Kidney (tissue), 14 donors: ENCODE measurements around the gene SNED1. TPM values are rescaled to one million over a fixed set of nuclear protein-coding genes. Genes with fewer than 3 reads are reported as not detected.

Experiments
- DNase-seq, 5 donors: peaks; one replicate each; pipeline ENCODE4 v3.0.0-alpha.2; 2013 to 2020
- FAIRE-seq: peaks from 2 replicates; lab custom pipeline; 2012; peaks lifted over from hg19 to GRCh38; lab: Jason Lieb, UNC
- H3K27ac ChIP-seq, 2 donors: one replicate each; pipeline ENCODE4 v1.7.0; 2013; ENCODE audit warnings: low read depth in 2 of 2, low read length in 2 of 2, inconsistent platforms in 1 of 2
- H3K27me3 ChIP-seq: one replicate; pipeline ENCODE4 v1.7.1; 2013; ENCODE audit warnings: low read length, inconsistent platforms; ENCODE audit not compliant: control insufficient read depth, insufficient read depth
- H3K36me3 ChIP-seq, 3 donors: one replicate each; pipeline versions ENCODE4 v1.7.0 to v1.7.1; 2013; ENCODE audit warnings: low read length in 3 of 3, control low read depth in 1 of 3, inconsistent platforms in 1 of 3; ENCODE audit not compliant: insufficient read depth in 3 of 3, control insufficient read depth in 2 of 3
- H3K4me1 ChIP-seq, 3 donors: one replicate each; pipeline versions ENCODE4 v1.7.0 to v1.7.1; 2013; ENCODE audit warnings: low read length in 3 of 3, inconsistent platforms in 1 of 3, low read depth in 1 of 3; ENCODE audit not compliant: control insufficient read depth in 2 of 3, insufficient read depth in 2 of 3
- H3K4me3 ChIP-seq, 3 donors: one replicate each; pipeline versions ENCODE4 v1.7.0 to v1.8.1; 2013; ENCODE audit warnings: low read length in 3 of 3, control low read depth in 1 of 3, inconsistent platforms in 1 of 3
- H3K9ac ChIP-seq, 3 donors: one replicate each; pipeline versions ENCODE4 v1.7.0 to v1.7.1; 2013; ENCODE audit warnings: low read length in 3 of 3, control low read depth in 1 of 3, inconsistent platforms in 1 of 3
- H3K9me3 ChIP-seq, 3 donors: one replicate each; pipeline versions ENCODE4 v1.7.0 to v1.7.1; 2013; ENCODE audit warnings: low read length in 3 of 3, control low read depth in 1 of 3, inconsistent platforms in 1 of 3; ENCODE audit not compliant: control insufficient read depth in 2 of 3, insufficient read depth in 1 of 3
- CTCF ChIP-seq: IDR thresholded peaks from 3 replicates; pipeline ENCODE4 v1.5.1; 2012; ENCODE audit warnings: mild to moderate bottlenecking, moderate library complexity, borderline replicate concordance; ENCODE audit not compliant: insufficient read depth; ENCODE audit errors: extremely low read depth
- intact Hi-C: fragments of 100-400 bp; cut with DNase I; formaldehyde crosslinking; loops from one replicate; pipeline ENCODE4 v1.11.1; 2022
- polyA plus RNA-seq: library from polyadenylated mRNA; stranded (reverse); fragments of 350-450 nt; fragmentation: Illumina TruSeq; extraction: RNeasy Lipid Tissue Mini Kit (QIAGEN cat#74804); gene quantifications from one replicate; pipeline ENCODE4 v1.2.3, GENCODE V29; 2014; ENCODE audit warnings: low read depth, low replicate concordance; ENCODE audit not compliant: insufficient read depth
- total RNA-seq: library from RNA; stranded (reverse); fragmentation: NEBNext Ultra II Directional; extraction: Animal tissue kit (Norgen Biotek cat#: 25700); gene quantifications from one replicate; pipeline ENCODE4 v1.2.1, GENCODE V29; 2021
- donor health status: control.
- donor health status: control.
- donor health status: control.
- donor health status: control.
- donor health status: control.
- donor health status: DM: yes; HTN: yes; CAD: no.
- donor health status: Normal renal cell carcinoma (clear cell type).

The SNED1 gene
- total and polyA plus RNA-seq, 2 donors from 2014 or later: 3.0 to 42.1 TPM

DNA sequence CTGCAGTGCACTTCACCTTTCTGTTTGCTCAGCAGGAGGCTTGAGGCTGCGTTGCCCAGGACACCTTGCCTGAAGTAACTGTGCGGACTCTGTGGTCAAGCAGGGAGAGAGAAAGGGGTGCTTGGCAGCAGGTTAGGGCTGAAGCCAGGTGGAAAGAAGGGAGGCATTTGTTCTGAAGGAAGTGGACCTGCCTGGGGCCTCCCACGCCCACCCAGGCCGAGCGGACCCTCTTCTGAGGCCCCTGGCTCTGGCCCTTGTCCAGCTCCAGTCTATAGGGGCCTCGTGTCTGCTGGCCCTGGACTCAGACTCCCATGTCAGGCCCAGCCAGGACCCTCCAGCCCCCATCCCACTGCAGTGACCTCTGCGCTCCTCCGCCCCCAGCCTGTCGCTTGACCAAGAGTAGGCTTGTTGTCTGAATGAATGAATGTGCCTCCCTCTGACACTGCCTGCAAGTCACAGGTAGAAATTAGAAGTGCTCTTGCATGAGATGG lies 2.5 kb downstream of the SNED1 start:
- intact Hi-C loops: no loop called here
- H3K36me3 ChIP-seq: peaks cover 0 to 5% (median 0%) of the 10 kb centered on the region in 3 donors
- H3K27ac ChIP-seq: no peak overlapping the region
- DNase-seq (peak in 1 of 5 donors; percentile 62), FAIRE-seq (no peak)
- H3K9ac ChIP-seq: no peak overlapping the region
- no peaks in the 10 kb centered on the region for H3K27me3 ChIP-seq
- no peak overlapping the region for H3K4me3 ChIP-seq
- H3K4me1 ChIP-seq: peaks cover 0 to 22% (median 8%) of the 10 kb centered on the region in 3 donors
- no peak for TF ChIP-seq CTCF
- peaks cover 0 to 13% (median 0%) of the 10 kb centered on the region in 3 donors for H3K9me3 ChIP-seq

DNA sequence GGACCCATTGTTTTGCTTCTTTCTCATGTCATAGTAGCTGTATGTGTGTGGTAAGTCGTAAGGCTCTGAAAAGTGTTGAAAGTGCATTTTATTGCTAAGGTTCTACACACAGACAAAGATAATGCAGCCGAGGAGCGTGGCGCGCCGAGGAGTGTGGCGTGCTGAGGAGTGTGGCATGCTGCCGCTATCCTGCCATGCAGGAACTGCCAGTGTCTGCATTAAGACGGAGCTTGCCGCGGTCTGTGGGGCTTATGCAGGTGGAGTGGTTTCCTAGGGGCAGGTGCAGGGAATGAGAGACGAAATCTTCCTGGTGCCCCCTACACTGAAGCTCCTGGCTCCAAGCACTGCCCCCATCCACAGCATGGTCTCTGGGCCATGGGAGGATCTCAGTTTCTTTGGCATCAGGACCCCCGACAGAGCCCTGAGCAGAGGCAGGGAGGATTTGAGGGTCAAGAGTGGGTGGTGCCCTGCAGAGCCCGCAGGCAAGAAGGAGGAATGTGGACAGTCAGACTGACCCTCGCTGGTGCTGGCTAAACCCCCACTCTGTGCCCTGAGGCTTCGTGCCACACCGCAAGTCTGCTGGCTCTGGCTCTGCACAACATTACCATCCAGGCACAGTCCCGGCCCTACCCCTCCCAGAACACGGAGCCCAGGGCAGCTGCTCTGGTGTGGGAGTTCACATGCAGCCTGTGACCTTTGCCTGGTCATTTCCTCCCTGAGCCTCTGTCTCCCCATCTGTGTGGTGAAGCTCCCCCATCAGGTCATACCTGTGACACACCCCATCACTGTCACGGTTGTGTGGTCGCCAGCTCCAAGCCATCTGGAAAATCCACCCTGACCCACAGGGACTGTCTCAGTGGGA lies 3.2 kb downstream of the SNED1 start:
- intact Hi-C loops: no loop called here
- Histone ChIP-seq H3K27ac (no peak overlapping the region), H3K27me3 (no peaks in the 10 kb centered on the region), H3K36me3 (peaks cover 0 to 5% (median 0%) of the 10 kb centered on the region in 3 donors), H3K9me3 (peaks cover 0 to 16% (median 0%) of the 10 kb centered on the region in 3 donors), H3K9ac (no peak overlapping the region), H3K4me3 (no peak overlapping the region), H3K4me1 (peaks cover 0 to 17% (median 8%) of the 10 kb centered on the region in 3 donors)
- no peak for FAIRE-seq
- DNase-seq: peak in 1 of 5 donors; percentile 56
- no peak for TF ChIP-seq CTCF

DNA sequence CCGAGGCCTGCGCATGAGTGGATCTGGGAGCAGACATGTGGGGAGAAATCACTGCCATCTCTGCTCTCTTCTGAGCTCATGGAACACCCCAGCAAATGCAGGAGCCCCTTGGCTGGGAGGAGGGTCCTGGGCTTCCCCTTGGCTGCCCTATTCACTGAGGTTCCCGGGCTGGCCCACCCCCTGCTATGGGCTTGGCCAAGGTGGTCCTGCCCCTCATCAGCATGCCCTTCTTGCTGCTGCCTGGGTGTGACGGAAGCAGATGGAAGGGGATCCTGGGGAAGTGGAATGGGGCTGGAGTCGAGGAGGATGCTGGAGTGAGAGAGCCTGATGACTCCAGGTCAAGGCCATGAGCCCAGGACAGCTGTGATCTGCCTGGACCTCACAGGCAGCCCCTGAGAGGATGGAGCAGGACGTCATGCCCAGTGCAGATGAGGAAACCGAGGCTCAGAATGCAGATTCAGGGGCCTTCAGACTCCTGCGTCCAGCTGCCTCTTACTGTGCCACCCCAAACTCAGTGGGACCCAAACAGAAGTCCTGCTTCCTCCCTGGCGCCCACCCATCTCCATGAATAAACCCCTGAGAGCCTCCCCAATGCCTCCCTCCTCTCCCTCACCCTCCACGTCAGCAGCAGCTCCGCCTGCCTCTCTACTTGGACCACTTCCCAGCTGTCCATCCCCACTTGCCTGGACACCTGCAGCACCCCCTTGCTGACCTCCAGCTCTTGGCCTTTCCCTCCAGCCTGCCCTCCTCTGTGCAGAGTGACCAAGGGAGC lies 4.0 kb downstream of the SNED1 start:
- DNase-seq (no peak), FAIRE-seq (no peak)
- Histone ChIP-seq H3K27ac (no peak overlapping the region), H3K27me3 (no peaks in the 10 kb centered on the region), H3K9me3 (peaks cover 0 to 16% (median 0%) of the 10 kb centered on the region in 3 donors), H3K4me3 (no peak overlapping the region), H3K36me3 (peaks cover 0 to 5% (median 0%) of the 10 kb centered on the region in 3 donors), H3K9ac (no peak overlapping the region), H3K4me1 (peaks cover 0 to 11% (median 6%) of the 10 kb centered on the region in 3 donors)
- no peak for TF ChIP-seq CTCF
- intact Hi-C loops: no loop called here
